Measurements from ENCODE around the gene RARRES2. TPM values are rescaled to one million over a fixed set of nuclear protein-coding genes. Genes with fewer than 3 reads are reported as not detected.
"Not testable (repeated sequence)": the region's sequence is repeated elsewhere in the genome, so short reads cannot be mapped to it uniquely, and the experiment has no call there.

Gene RARRES2
- total RNA-seq: 100 to 1,000 TPM; 111 to 195 (median 174) TPM
- polyA plus RNA-seq: 193 TPM
- long read RNA-seq, donor 1, transcript RARRES2-202 (5 exons, 1,618 nt): minor isoform, 9 of 75 reads
- long read RNA-seq, donor 1, transcript RARRES2-201 (6 exons, 740 nt): major isoform, 66 of 75 reads
- long read RNA-seq, donor 1, partial matches to known transcripts: 0 of 75 reads
- long read RNA-seq, donor 1, other reads (novel, unspliced or antisense): 0 of 75 reads
- long read RNA-seq, donor 2, transcript RARRES2-202 (5 exons, 1,618 nt): minor isoform, 14 of 75 reads
- long read RNA-seq, donor 2, transcript RARRES2-201 (6 exons, 740 nt): major isoform, 54 of 75 reads
- long read RNA-seq, donor 2, partial matches to known transcripts: 3 of 75 reads
- long read RNA-seq, donor 2, other reads (novel, unspliced or antisense): 3 of 75 reads
- long read RNA-seq, donor 3, transcript RARRES2-202 (5 exons, 1,618 nt): minor isoform, 14 of 94 reads
- long read RNA-seq, donor 3, transcript RARRES2-201 (6 exons, 740 nt): major isoform, 72 of 94 reads
- long read RNA-seq, donor 3, partial matches to known transcripts: 0 of 94 reads
- long read RNA-seq, donor 3, other reads (novel, unspliced or antisense): 4 of 94 reads
- long read RNA-seq, donor 4, transcript RARRES2-201 (6 exons, 740 nt): major isoform, 48 of 58 reads
- long read RNA-seq, donor 4, transcript RARRES2-202 (5 exons, 1,618 nt): minor isoform, 8 of 58 reads
- long read RNA-seq, donor 4, partial matches to known transcripts: 0 of 58 reads
- long read RNA-seq, donor 4, other reads (novel, unspliced or antisense): 2 of 58 reads

DNA sequence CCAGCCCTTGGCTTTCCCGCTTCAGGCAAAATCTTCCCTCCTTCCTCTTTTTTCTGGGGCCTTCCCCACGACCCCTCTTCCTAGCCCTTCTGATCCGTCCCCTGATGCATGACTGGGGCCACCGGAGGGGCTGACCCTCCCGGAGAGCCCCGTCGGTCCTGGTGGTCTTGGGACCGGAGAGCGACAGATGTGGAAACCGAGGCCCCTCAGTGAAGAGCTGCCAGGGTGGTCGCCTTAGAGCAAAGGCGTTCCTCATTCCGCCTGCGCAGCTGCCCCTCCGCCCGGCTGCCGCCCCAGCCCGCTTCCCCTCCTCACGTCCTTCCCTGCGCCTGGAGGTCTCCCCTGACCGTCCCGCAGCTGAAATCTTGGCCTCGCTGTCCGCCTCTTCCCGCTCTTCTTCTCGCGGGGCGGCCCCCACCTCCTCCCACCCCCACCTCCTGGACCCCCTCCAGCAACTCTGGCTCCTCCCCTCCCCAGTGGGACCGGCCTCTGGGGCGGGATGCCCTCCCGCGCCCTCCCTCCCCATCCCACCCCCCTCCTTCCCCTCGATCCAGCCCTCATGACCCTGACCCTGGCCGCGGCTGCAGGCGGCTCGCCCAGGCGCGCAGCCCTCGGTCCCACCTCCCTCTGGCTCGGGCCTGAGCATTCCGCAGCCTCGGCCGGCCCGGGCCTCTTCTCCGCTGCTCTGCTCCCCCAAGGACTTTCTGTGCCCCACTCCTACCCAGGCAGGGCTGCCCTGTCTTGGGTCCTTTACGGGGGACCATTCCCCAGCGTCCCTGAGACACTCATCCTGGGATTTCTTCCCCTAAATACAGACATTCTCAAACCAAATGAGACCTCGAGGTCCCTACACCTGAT lies at the start of gene RARRES2:
RARRES2 (minus strand) TSS at position 367 of the 858 bp plus-strand sequence. CDS start 1,020 bp downstream, outside the sequence.
- ATAC-seq (peak; percentile 81 to 86), DNase-seq (peak; percentile 63 to 92 (median 91))
- Histone ChIP-seq H3K4me1 (ENCODE audit: control insufficient read depth, insufficient read depth, low read length) (no peaks in the 10 kb centered on the region), H3K9me3 (ENCODE audit: control insufficient read depth, low read length) (no peaks in the 10 kb centered on the region), H3K27ac (ENCODE audit: low read length) (peak within 1 kb of the TSS; percentile 22), H3K4me3 (ENCODE audit: low read length) (peak within 1 kb of the TSS; percentile 37), H3K27me3 (ENCODE audit: control insufficient read depth, insufficient read depth) (no peaks in the 10 kb centered on the region)
- 9% methylated on average over 49 of the region's 49 CpGs for WGBS
- intact Hi-C loops (cut with DNase I): no loop called here

DNA sequence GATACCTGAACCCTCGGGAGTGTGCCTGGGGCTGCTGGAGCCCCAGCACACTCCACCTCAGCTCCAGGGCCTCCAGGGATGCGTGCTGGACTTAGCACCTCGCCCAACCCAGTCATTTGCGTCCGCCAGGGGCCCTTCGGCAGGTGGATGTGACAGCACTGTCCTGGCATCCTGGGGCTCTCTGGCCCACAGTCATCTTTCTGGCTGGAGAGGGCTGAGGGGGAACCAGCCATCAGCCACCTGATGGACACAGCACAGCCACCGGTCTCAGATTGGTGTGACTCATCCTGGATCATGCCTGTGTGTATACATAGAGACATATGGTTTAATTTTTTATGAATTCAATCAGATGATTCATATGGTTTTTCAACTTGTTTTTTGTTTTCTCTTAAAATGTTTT lies 48.8 kb upstream of the RARRES2 start:
- Histone ChIP-seq H3K27me3 (ENCODE audit: control insufficient read depth, insufficient read depth) (no peaks in the 10 kb centered on the region), H3K4me1 (ENCODE audit: control insufficient read depth, insufficient read depth, low read length) (no peaks in the 10 kb centered on the region), H3K9me3 (ENCODE audit: control insufficient read depth, low read length) (no peaks in the 10 kb centered on the region), H3K27ac (ENCODE audit: low read length) (no peak overlapping the region), H3K4me3 (ENCODE audit: low read length) (no peak overlapping the region)
- intact Hi-C loops (cut with DNase I): no loop called here
- 95% methylated on average over 7 of the region's 7 CpGs for WGBS
- ATAC-seq: no peak
- DNase-seq: no peak

DNA sequence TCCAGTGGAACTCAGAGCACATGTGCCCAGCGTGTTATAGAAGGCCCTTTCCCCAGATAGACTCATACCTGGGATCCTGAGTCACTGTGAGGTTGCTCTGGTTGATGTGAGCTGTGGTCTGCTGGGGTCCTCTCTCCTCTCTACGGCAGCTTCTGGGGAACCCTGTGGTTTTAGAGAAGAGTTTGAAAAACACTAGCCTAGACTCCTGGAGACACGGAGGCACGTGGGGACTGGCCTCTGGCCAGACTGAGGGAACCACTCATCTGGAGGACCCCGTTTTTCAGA lies 48.0 kb upstream of the RARRES2 start:
- ATAC-seq: no peak
- no peaks in the 10 kb centered on the region for H3K4me1 ChIP-seq (ENCODE audit: control insufficient read depth, insufficient read depth, low read length)
- intact Hi-C loops (cut with DNase I): no loop called here
- WGBS: 80% methylated on average over 5 of the region's 5 CpGs
- no peak overlapping the region for H3K4me3 ChIP-seq (ENCODE audit: low read length)
- DNase-seq: no peak
- no peaks in the 10 kb centered on the region for H3K9me3 ChIP-seq (ENCODE audit: control insufficient read depth, low read length)
- no peak overlapping the region for H3K27ac ChIP-seq (ENCODE audit: low read length)
- H3K27me3 ChIP-seq (ENCODE audit: control insufficient read depth, insufficient read depth): no peaks in the 10 kb centered on the region

DNA sequence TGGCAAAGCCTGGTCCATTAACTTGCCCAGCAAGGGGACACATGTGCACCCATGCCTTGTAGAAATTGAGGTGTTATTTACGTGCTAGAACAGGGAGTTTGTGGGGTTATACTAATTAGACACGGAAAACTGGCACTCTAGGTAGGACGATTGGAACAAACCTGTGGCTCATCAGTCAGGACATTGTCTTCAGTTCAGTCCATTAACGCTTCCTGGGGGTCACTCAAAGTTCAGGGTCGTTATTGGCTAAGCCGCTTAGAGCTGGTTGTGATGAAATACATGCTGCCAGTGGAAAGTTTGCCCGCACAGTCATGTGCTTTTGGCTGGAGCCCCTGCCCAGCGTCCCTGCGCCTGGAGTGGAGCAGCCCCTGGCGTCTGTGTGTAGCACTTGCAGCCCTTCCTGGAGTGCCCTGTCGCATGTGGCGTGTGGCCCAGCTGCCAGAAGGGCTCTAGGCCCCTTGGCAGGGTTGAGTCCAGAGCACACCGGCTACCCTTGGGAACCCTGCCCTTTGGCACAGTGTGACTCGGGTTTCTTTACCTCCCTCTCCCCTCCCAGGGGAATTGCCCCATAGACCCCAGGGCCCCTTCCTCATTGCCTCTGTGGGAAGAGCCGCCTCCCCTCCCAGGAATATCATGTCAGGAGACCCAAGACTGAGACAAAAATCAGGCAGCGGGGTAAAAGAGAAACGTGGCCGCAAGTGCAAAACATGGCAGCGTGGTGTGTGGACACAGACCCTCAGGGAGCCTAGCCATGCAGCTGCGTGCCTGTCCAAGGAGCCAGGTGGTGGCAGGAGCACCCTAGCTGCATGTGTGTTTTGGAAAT lies 47.5 kb upstream of the RARRES2 start:
- Histone ChIP-seq H3K27ac (ENCODE audit: low read length) (peak overlapping the region; percentile 41), H3K27me3 (ENCODE audit: control insufficient read depth, insufficient read depth) (no peaks in the 10 kb centered on the region), H3K4me1 (ENCODE audit: control insufficient read depth, insufficient read depth, low read length) (no peaks in the 10 kb centered on the region), H3K9me3 (ENCODE audit: control insufficient read depth, low read length) (no peaks in the 10 kb centered on the region), H3K4me3 (ENCODE audit: low read length) (no peak overlapping the region)
- WGBS: 62% methylated on average over 20 of the region's 20 CpGs
- DNase-seq (peak; percentile 73 to 85 (median 84)), ATAC-seq (peak; percentile 91 to 92)
- intact Hi-C loops (cut with DNase I): no loop called here

DNA sequence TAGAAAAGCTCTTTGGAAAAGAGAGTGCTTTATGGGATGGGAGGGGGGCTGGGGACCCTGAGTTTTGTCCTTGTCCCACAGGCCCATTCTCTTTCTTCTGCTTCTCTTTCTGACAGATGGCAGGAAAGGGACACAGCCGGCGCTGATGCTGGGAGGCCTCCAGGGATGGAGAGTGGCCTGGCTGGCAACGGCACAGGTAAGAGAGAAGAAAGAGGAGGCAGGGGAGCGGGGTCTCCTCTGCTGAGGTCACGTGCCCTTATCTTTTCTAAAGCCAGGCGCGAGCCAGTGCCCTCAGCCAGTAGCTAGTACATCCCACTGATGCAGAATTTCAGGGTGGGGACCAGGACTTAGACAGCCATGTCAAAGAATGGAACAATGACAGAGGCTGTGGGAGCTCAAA lies 46.9 kb upstream of the RARRES2 start:
- no peak overlapping the region for H3K4me3 ChIP-seq (ENCODE audit: low read length)
- DNase-seq: no peak
- 74% methylated on average over 7 of the region's 7 CpGs for WGBS
- intact Hi-C loops (cut with DNase I): no loop called here
- peak overlapping the region; percentile 22 for H3K27ac ChIP-seq (ENCODE audit: low read length)
- no peaks in the 10 kb centered on the region for H3K4me1 ChIP-seq (ENCODE audit: control insufficient read depth, insufficient read depth, low read length)
- ATAC-seq: no peak
- H3K27me3 ChIP-seq (ENCODE audit: control insufficient read depth, insufficient read depth): no peaks in the 10 kb centered on the region
- H3K9me3 ChIP-seq (ENCODE audit: control insufficient read depth, low read length): no peaks in the 10 kb centered on the region

DNA sequence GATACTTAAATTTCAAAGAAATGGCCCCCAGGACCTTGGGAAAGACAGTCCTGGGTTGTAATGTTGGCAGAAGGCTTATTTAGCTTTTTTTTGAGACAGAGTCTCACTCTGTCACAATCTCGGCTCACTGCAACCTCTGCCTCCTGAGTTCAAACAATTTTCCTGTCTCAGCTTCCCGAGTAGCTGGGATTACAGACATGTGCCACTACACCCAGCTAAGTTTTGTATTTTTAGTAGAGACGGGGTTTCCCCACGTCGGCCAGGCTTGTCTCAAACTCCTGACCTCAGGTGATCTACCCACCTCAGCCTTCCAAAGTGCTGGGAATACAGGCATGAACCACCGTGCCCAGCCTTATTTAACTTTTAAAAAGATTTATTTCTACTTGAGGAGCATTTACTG lies 44.5 kb upstream of the RARRES2 start:
- WGBS: 54% methylated on average over 6 of the region's 6 CpGs
- intact Hi-C loops (cut with DNase I); H3K27ac ChIP-seq (ENCODE audit: low read length); H3K4me3 ChIP-seq (ENCODE audit: low read length); H3K27me3 ChIP-seq (ENCODE audit: control insufficient read depth, insufficient read depth); H3K4me1 ChIP-seq (ENCODE audit: control insufficient read depth, insufficient read depth, low read length); ATAC-seq; DNase-seq; H3K9me3 ChIP-seq (ENCODE audit: control insufficient read depth, low read length): not testable (repeated sequence)

DNA sequence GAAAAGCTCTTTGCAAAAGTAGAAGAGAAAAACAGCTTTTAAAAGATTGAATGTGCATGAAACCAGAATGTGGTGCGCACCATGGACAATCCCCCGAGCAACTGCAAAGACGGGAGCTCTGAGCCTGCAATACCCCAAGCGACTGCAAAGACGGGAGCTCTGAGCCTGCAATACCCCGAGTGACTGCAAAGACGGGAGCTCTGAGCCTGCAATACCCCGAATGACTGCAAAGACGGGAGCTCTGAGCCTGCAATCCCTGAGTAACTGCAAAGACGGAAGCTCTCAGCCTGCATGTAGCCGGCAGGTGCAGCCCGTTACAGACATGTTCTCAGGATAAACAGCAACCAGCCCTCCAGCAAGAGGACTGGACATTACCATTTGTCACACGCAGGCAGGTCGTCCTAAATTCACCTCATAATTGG lies 43.9 kb upstream of the RARRES2 start:
- H3K27me3 ChIP-seq (ENCODE audit: control insufficient read depth, insufficient read depth): no peaks in the 10 kb centered on the region
- H3K9me3 ChIP-seq (ENCODE audit: control insufficient read depth, low read length): no peaks in the 10 kb centered on the region
- H3K4me1 ChIP-seq (ENCODE audit: control insufficient read depth, insufficient read depth, low read length): no peaks in the 10 kb centered on the region
- no peak for ATAC-seq
- H3K27ac ChIP-seq (ENCODE audit: low read length): no peak overlapping the region
- intact Hi-C loops (cut with DNase I): no loop called here
- H3K4me3 ChIP-seq (ENCODE audit: low read length): no peak overlapping the region
- no peak for DNase-seq
- 81% methylated on average over 14 of the region's 14 CpGs for WGBS

DNA sequence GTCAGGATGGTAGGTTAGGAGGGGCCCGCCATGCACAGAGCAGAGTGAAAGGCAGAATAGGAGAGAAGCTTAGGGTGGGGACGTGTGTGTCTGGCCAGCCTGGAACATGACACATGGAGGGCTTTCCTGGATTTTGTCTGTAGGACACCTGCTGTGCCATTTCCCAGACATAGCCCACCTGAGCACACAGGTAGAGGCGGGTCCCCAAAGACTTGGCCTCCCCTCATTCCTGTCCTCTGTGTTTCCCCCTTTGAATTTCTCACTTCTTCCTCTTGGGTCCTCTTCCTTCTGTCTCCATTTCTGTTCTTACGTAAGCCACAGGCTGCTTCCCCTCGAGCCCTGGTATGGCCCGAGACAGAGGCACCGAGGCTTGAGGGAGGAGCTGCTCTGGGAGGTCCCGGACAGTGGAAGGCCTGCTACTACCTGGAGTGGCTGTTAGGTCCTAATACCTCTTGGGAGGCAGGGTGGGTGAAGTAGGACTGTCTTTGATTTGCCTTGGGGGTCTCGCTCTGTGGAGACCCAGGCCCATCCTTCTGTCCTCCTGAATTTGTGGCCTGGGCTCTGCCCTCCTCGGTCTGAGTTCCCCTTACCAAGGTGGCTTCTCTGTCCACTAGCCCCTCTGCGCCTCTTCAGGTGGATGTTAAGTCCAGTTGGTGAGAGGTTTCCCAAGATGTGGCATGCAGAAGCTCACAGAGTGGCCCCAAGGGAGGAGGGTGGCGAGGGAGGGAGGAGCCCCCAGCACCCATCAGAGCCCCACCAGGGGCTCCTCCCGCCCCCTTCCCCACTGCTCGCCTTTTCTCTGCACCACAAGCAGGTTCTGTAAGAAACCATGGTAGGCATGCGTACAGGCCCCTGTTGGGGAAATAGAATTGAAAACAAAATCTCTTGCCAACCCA lies 43.2 kb upstream of the RARRES2 start:
- intact Hi-C loops (cut with DNase I): no loop called here
- Histone ChIP-seq H3K4me1 (ENCODE audit: control insufficient read depth, insufficient read depth, low read length) (no peaks in the 10 kb centered on the region), H3K9me3 (ENCODE audit: control insufficient read depth, low read length) (no peaks in the 10 kb centered on the region), H3K27me3 (ENCODE audit: control insufficient read depth, insufficient read depth) (no peaks in the 10 kb centered on the region), H3K4me3 (ENCODE audit: low read length) (no peak overlapping the region), H3K27ac (ENCODE audit: low read length) (no peak overlapping the region)
- ATAC-seq (no peak), DNase-seq (no peak)
- WGBS: 81% methylated on average over 15 of the region's 15 CpGs

DNA sequence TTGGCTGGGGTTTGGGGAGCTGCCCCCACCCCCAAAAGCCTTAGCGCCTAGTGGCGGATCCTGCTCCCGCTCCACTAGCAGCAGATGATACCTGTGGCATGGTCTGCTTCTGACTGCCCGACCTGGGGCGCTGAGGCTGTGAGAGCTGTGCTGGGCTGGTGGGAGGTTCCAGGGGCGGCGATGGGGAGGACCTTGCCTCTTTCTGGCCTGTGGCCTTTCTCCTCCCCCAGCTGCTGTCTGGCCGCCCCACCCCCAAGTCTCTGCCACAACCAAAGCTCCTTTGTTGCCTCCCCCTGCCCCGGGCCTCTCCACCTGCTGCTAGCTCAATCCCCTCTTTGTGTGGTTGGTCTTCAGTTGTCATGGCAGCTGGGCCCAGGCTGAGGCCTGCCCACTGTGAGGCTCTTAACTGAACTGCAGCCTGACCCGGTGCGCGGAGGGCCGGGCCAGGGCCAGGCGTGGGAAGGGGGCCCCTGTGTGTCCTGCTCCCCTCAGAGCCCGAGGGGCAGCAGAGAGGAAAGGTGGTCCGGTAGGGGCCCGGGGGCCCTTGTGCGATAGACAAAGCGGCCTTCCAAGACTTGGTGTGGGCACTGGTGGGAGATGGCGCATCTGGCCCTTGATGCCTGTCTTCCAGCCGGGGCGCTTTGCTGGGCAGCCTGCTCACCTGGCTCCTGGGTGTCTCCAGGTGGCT lies 42.4 kb upstream of the RARRES2 start:
- Histone ChIP-seq H3K4me1 (ENCODE audit: control insufficient read depth, insufficient read depth, low read length) (no peaks in the 10 kb centered on the region), H3K9me3 (ENCODE audit: control insufficient read depth, low read length) (no peaks in the 10 kb centered on the region), H3K4me3 (ENCODE audit: low read length) (no peak overlapping the region), H3K27me3 (ENCODE audit: control insufficient read depth, insufficient read depth) (no peaks in the 10 kb centered on the region), H3K27ac (ENCODE audit: low read length) (no peak overlapping the region)
- DNase-seq (peak in 1 of 3 donors; percentile 70), ATAC-seq (no peak)
- WGBS: 76% methylated on average over 22 of the region's 22 CpGs
- intact Hi-C loops (cut with DNase I): no loop called here

All from right cardiac atrium (tissue), 5 donors.